ENCODE data around the gene BANF1.

Gene BANF1, protein sequence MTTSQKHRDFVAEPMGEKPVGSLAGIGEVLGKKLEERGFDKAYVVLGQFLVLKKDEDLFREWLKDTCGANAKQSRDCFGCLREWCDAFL

GRCh38 chr11:66001942-66002647 lies at the start of gene BANF1, which contains the start of gene EIF1AD:
TSS of gene BANF1 (plus strand) at chr11:66002503. CDS start at chr11:66003251, 748 bp downstream.
TSS of gene EIF1AD (minus strand) at chr11:66002157. CDS start at chr11:66000389, 1,768 bp downstream.
- DNase-seq (ENCODE audit: low spot score) = peak; percentile 94

GRCh38 chr11:65953471-65953870 lies 48.8 kb upstream of the BANF1 start:
- no peak for DNase-seq (ENCODE audit: low spot score)

DNA sequence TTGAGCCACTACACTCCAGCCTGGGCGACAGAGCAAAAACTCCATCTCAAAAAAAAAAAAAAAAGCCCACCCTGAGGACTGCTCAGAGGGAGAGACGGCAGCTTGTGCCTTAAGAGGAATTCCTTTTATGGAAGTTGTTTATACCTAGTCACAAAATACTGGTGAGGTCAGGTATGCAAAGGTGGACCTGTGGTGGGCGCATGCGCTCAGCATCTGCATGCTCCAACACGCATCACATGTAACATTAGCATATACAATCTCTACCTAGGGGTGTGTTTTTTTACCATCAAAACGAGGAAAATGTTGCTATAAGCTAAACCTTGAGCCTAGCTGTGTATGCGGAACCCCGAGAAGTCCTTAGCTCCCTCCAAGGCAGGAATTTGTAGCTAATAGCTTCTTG lies 47.5 kb upstream of the BANF1 start:
- no peak for DNase-seq (ENCODE audit: low spot score)

GRCh38 chr11:65958291-65958690 lies 44.0 kb upstream of the BANF1 start:
- no peak for DNase-seq (ENCODE audit: low spot score)

DNA sequence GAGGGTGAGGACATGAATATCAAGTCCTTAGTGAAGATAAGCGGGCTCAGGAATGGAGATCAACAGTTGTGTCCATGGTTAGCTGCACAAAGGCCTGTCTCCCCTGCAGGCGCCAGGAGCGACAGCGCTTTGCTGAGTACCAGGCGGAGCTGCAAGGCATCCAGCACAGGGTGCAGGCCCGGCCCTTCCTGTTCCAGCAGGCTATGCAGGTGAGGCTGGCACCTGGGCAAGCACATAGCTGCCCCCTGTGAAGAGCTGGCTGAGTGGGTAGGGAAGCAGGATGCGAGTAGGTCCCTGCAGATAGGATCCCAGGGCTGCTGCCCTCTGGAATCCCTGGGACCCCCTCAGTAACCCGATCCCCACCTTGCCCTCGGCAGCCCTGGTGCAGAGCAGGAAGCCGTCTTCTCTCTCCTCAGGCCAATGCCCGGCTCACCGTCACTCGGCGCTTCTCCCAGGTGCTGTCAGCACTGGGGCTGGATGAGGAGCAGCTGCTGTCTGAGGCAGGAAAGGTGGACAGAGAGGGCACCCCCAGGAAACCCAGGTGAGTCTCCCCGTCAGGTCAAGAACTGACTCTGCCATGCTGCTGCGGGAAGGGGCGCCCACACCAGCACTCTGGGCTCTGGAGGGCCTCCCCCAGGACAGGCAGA lies 43.4 kb upstream of the BANF1 start:
- no peak for DNase-seq (ENCODE audit: low spot score)

- no peak for DNase-seq (ENCODE audit: low spot score)
These were observed 41.5 kb upstream of the BANF1 start for GRCh38 chr11:65960824-65961266.

DNA sequence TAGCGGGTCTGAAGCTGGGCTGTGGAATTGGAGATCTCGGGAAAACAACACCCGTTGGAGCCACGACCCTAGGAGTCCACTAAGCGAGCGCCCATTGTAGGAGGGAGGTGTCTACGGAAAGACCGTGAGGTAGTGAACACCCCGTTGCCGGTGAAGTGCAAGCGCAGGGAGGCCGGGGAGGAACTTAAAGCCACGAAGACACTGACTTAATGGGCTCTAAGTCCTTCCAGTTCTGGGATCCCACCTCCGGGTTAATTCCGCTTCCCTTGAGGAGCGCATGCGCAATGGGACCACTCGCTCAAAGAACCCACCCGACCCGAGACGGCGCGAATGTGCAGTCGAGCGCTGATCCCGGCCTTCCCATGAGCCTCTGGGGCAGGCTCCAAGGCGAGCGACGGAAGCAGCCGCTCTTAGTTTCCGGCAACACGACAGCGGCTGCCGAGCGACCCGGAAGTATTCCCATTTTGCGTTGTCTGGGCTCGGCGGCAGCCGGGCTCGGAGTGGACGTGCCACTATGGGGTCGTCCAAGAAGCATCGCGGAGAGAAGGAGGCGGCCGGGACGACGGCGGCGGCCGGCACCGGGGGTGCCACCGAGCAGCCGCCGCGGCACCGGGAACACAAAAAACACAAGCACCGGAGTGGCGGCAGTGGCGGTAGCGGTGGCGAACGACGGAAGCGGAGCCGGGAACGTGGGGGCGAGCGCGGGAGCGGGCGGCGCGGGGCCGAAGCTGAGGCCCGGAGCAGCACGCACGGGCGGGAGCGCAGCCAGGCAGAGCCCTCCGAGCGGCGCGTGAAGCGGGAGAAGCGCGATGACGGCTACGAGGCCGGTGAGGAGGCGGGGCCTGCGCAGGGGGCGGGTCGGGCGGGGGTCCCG lies 40.8 kb upstream of the BANF1 start, which contains the start of gene SART1:
TSS of gene SART1 (plus strand) at position 468 of the 874 bp plus-strand sequence. CDS start at position 515, 47 bp downstream.
- DNase-seq (ENCODE audit: low spot score) = peak; percentile 99

GRCh38 chr11:65962141-65962564 lies 40.1 kb upstream of the BANF1 start:
- no peak for DNase-seq (ENCODE audit: low spot score)

- no peak for DNase-seq (ENCODE audit: low spot score)
These were observed 37.4 kb upstream of the BANF1 start for GRCh38 chr11:65964906-65965305.

GRCh38 chr11:65965986-65966762 lies 36.1 kb upstream of the BANF1 start:
- DNase-seq (ENCODE audit: low spot score) = no peak

- DNase-seq (ENCODE audit: low spot score) = no peak
These were observed 34.9 kb upstream of the BANF1 start for GRCh38 chr11:65967329-65967934.

- DNase-seq (ENCODE audit: low spot score) = no peak
These were observed 33.5 kb upstream of the BANF1 start for GRCh38 chr11:65968600-65969482.

DNA sequence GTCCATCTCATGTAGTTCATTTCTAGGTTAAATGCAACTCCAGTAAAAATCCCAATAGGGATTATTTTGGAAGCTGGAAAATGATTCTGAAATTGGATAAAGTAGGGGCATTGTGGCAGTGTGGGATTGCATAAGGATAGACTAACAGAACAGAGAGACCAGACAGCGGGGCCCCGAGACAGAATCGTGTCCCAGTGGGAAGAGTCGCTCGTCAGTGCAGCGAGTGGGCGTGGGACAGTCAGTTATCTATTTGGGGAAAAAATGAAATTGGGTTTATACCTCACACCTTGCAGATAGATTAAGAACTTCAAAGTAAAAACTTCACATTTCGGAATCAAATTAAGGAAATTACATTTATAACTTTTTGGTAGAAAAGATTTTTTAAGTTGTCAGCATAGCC lies 30.2 kb upstream of the BANF1 start:
- DNase-seq (ENCODE audit: low spot score) = no peak

DNA sequence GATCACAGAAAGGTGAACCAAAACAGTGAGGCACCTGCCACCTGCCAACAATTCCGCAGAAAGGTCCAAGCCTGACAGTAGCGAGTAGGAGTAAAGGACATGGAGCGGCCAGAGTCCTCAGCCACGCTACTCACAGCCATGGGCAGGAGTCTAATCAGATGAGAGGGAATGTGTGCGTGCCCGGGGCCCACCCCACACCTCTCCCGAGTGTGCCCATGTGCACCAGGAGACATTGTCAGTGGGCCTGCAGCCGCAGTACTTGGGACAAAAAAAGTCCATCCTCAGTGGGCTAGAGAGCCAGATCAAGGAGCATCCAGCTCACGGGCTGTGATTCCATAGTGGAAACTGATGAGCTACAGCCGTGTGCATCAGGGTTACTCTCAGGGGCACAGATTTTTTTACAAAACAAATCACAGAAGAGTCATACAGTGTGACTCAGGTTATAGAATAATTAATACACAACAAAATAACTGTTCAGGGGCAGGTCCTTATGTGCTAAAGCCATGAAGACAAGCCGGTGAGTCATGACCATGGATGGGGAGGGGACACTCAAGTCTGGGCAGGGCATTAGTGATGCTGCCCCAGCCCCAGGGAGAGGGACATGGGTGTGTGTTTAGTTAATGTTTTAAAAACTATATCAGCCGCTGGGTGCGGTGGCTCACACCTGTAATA lies 28.7 kb upstream of the BANF1 start:
- no peak for DNase-seq (ENCODE audit: low spot score)

GRCh38 chr11:65975771-65976170 lies 26.5 kb upstream of the BANF1 start:
- DNase-seq (ENCODE audit: low spot score) = no peak

DNA sequence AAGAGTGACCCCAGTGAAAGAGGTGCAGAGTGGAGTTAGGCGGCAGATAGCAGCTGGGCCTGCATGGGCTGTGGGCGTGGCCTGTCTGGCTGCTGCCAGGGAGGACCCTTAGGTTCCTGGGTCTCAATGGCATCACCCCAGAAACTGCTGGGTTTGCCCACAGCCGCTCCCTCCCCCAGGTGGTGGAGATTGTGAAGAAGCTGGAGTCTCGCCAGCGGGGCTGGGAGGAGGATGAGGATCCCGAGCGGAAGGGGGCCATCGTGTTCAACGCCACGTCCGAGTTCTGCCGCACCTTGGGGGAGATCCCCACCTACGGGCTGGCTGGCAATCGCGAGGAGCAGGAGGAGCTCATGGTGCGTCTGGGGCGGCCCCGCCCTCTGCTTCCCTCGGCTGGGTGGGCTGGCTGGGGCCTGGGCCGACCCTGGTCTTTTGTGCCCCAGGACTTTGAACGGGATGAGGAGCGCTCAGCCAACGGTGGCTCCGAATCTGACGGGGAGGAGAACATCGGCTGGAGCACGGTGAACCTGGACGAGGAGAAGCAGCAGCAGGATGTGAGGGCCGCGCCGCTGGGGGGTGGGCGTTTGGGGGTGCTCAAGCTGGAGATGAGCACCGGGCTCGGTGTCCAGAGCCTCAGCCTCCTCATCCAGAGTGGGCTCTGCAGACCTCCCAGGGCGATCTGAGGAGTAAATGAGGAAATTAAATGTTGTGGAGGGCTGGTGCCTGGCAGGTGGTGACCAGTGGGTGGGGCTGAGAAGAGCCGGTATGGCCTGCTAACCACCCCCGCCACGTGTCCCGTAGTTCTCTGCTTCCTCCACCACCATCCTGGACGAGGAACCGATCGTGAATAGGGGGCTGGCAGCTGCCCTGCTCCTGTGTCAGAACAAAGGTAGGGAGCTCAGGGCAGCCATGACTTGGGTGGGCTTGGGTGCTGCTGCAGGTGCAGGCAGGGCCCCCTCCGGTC lies 25.8 kb upstream of the BANF1 start:
- DNase-seq (ENCODE audit: low spot score) = no peak

- DNase-seq (ENCODE audit: low spot score) = no peak
These were observed 24.5 kb upstream of the BANF1 start for GRCh38 chr11:65977621-65978390.

Measured in AG08395 (cell line).